ENCODE measurements around the gene FILIP1L.

FILIP1L gene

DNA sequence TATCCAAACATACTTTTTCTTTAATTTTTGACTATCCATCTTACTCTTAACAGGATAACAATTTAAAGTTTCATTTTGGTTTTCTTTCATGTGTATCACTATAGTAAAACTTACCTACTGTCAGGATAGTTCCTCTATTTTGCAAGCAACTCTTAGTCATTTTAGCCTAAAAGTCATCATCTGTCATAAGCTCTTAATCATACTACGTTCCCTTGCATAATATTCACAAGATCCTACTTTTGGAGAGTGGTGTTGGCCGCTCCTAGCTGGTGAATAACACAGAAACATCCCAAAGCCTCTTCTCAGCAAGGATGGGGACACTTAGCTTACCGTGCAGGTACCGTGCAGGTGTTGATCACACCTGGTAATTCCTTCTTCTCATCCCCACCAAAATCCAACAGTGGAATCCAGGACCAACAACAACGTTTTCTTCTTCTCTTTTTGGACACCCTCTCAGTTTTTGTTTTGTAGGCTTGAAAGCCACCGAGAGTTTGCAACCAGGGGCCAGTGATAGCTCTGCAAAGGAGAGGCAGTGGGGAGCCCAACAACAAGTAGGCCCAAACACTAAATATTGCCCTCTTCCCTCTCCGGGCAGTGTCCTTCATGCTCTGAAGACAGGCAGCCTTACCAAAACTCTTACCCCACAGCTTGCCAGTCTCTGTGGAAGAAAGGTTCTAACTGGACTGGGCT lies 433 bp downstream of the FILIP1L start:
- Mint-ChIP-seq H3K36me3 (peaks cover 2% of the 10 kb centered on the region), H3K9me3 (no peaks in the 10 kb centered on the region), H3K27ac (no peak overlapping the region), H3K4me1 (peaks cover 3% of the 10 kb centered on the region), H3K4me3 (no peak overlapping the region), H3K27me3 (no peaks in the 10 kb centered on the region)
- DNase-seq: no peak
- CTCF ChIA-PET: interaction anchor here (0.9 kb wide), 1 partner anchor 25 kb away, joined by 4 read pairs; no protein-coding TSS in a partner anchor

DNA sequence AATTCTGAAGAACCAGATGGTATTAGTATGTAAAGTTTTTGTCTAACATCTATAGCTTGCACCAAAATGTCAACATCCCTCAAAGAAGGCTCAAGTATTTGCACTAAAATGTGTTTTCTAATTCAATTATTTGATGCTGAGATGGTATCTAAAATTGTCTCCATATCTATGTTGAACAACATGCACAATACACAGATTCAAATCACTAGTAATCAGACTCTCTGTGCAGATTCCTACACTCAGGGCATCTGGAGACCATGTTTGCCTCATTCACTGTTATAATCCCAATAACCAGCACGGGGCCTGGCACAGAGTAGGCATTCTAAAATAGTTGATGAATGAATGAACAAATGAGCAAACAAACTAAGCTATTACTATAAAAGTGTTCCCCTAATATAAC lies 2.6 kb downstream of the FILIP1L start:
- Mint-ChIP-seq H3K4me3 (no peak overlapping the region), H3K36me3 (peaks cover 6% of the 10 kb centered on the region), H3K27me3 (no peaks in the 10 kb centered on the region), H3K27ac (no peak overlapping the region), H3K4me1 (peaks cover 6% of the 10 kb centered on the region), H3K9me3 (no peaks in the 10 kb centered on the region)
- CTCF ChIA-PET: no interaction called here
- no peak for DNase-seq

DNA sequence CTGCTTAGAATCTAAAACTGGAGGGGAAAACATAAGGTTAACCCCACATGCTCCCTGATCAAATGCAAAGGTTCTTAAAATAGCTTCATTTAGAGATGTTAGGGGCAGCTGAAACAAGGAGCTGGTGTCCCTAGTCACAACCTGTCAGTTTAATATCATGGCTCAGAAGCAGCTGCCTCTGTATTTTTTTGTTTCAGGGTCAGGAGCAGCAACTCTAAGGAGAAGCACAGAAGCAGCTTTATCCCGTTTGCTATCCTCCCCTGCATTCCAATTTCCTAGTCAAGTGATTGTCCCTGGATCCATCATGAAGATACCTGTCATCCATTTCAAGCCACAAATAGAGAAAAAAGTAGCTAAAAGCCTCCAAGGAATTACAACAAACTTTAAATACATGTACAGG lies 4.1 kb downstream of the FILIP1L start:
- CTCF ChIA-PET: interaction anchor here (1.3 to 2.7 kb wide), 2 partner anchors 20 to 41 kb away, joined by 3 to 9 read pairs; no protein-coding TSS in a partner anchor
- H3K36me3 Mint-ChIP-seq: peaks cover 17% of the 10 kb centered on the region
- H3K4me1 Mint-ChIP-seq: peaks cover 22% of the 10 kb centered on the region
- H3K4me3 Mint-ChIP-seq: no peak overlapping the region
- H3K27ac Mint-ChIP-seq: no peak overlapping the region
- H3K27me3 Mint-ChIP-seq: no peaks in the 10 kb centered on the region
- H3K9me3 Mint-ChIP-seq: no peaks in the 10 kb centered on the region
- DNase-seq: no peak

DNA sequence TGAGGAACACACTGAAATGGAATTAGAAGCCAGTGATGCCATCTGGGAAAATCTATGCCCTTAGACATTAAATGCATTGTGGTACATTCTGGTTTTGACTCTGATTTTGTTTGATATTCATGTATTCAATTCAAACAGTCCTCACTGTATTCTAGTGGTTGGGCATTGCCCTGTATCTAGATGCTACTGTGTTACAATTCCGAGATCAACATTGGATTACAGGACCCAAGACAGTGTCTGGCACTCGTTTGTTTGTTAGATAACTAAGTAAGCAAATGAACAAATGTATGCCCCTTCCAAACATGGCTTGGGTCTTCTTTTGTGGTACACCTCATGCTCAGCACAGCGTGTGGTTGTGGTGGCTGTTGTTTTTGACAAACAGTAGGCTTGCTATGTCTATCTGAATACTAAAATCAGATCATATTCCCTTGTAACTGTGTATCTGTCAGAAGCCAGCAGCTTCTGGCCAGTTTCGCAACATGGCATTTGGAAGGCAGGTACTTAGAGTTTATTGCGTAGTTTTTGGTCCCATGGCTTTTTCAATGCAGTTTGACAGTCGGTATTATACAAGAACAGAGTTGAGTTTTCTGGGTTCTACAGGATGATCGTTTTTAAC lies 5.7 kb downstream of the FILIP1L start:
- peaks cover 31% of the 10 kb centered on the region for H3K4me1 Mint-ChIP-seq
- no peaks in the 10 kb centered on the region for H3K9me3 Mint-ChIP-seq
- peaks cover 20% of the 10 kb centered on the region for H3K36me3 Mint-ChIP-seq
- no peak for DNase-seq
- no peak overlapping the region for H3K4me3 Mint-ChIP-seq
- no peaks in the 10 kb centered on the region for H3K27me3 Mint-ChIP-seq
- CTCF ChIA-PET: interaction anchor here (2.7 kb wide), 1 partner anchor 40 kb away, joined by 9 read pairs; no protein-coding TSS in a partner anchor
- no peak overlapping the region for H3K27ac Mint-ChIP-seq

DNA sequence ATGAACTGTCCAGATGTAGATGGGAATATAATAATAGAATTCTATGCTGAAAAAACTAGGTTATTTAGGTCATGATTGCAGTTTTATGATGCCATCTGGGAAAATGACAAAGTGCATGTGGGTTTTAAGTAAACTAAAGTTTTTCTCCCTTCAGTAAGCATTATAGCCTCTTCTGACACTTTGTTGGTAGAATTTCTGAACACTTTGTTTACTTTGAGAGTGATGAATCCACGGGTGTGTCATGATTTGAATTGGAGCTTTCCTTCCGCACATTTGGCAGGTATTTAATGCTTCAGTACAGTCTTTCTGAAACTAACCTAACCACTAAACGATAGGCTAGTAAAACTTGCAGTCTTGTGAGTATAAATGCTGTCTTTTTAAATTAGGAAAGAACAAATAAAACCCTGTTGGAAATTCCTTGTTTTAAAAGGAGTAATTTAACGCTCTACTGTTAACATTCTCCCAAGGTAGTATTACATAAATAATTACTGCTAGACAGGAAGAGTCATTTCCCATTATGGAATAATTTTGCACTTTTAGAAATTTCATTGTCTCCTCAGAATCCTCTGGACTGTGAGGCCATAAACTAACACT lies 7.0 kb downstream of the FILIP1L start:
- no peak overlapping the region for H3K4me3 Mint-ChIP-seq
- peaks cover 20% of the 10 kb centered on the region for H3K36me3 Mint-ChIP-seq
- no peaks in the 10 kb centered on the region for H3K9me3 Mint-ChIP-seq
- DNase-seq: no peak
- no peaks in the 10 kb centered on the region for H3K27me3 Mint-ChIP-seq
- H3K4me1 Mint-ChIP-seq: peaks cover 31% of the 10 kb centered on the region
- no peak overlapping the region for H3K27ac Mint-ChIP-seq
- CTCF ChIA-PET: interaction anchor here (3.7 kb wide), 1 partner anchor 16 kb away, joined by 18 read pairs; no protein-coding TSS in a partner anchor

DNA sequence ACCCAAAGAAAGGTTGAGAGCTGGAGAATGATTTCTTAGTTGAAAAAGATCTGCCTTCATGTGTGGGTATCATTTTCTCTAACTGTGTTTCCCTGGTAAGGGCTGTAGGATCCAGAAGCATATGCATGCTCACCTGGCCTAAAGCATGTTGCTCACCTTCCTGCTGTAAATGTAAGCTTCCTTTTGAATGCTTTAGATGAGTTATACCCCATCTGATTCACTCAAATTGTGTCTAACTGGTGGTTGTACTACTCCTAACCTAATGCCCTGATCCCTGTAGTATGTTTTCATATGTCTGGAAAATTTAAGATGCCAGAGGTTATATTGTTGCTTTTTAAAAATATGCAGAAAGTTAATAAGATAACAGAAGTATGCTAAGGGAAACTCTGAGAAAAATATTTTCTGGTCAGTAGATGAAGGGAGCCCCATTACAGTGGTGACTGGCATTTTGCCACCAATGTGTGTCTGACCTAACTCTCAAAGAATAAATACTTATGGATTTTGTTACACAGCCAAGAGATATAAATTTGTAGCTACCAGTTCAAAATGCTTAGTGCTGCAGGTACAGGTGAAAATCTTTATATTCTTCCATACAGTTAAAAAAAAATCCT lies 7.7 kb downstream of the FILIP1L start:
- DNase-seq: no peak
- Mint-ChIP-seq H3K9me3 (no peaks in the 10 kb centered on the region), H3K27me3 (no peaks in the 10 kb centered on the region), H3K4me1 (peaks cover 31% of the 10 kb centered on the region), H3K4me3 (no peak overlapping the region), H3K27ac (no peak overlapping the region), H3K36me3 (peaks cover 21% of the 10 kb centered on the region)
- CTCF ChIA-PET: interaction anchor here (1.4 to 3.7 kb wide), 2 partner anchors 16 to 148 kb away, joined by 3 to 18 read pairs; no protein-coding TSS in a partner anchor

DNA sequence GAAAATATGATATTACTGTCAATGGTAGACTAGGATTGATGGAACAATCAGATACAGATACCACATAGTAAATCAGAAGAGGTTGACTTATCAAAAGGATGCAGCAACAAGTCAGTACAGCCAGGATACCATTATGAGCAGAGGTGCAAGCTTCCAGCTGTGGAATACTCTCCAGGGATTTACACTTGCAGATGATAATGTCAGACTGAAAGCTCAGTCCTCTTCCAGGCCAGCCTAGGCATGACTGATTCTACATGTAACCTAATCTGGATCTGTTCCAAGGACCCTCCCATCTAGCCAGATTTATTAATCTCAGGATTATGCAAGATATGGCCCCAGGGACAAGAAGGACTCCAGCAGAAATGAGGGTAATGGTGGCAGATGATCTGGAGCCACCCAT lies 8.2 kb downstream of the FILIP1L start:
- Mint-ChIP-seq H3K9me3 (peaks cover 1% of the 10 kb centered on the region), H3K36me3 (peaks cover 22% of the 10 kb centered on the region), H3K4me3 (no peak overlapping the region), H3K27me3 (no peaks in the 10 kb centered on the region), H3K27ac (peak overlapping the region; percentile 71), H3K4me1 (peaks cover 31% of the 10 kb centered on the region)
- no peak for DNase-seq
- CTCF ChIA-PET: interaction anchor here (1.4 to 3.7 kb wide), 3 partner anchors 15 to 274 kb away, joined by 3 to 18 read pairs (median 5); no protein-coding TSS in a partner anchor

DNA sequence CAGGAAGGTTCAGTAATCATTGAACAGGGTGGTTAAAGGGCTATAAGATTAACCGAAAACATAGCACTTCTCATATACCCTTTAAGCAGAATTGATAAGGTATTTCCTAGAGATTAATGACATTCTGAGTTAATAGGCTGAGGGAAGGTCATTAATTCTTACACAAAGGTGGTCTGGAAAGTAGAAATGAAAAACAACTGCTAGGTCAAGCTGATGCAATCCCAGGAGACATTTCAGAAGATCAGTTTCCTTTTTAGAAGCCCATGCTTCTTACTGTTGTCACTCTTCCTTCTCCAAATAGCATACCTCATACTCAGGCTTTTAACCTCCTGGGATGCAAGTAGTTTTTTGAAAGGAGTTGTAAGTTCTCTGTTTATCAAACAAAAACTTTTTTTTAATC lies 8.8 kb downstream of the FILIP1L start:
- H3K27ac Mint-ChIP-seq: peak overlapping the region; percentile 71
- no peak for DNase-seq
- peaks cover 28% of the 10 kb centered on the region for H3K4me1 Mint-ChIP-seq
- CTCF ChIA-PET: interaction anchor here (0.7 to 3.7 kb wide), 6 partner anchors 10 to 274 kb away, joined by 3 to 18 read pairs (median 4); no protein-coding TSS in a partner anchor
- H3K36me3 Mint-ChIP-seq: peaks cover 23% of the 10 kb centered on the region
- no peaks in the 10 kb centered on the region for H3K27me3 Mint-ChIP-seq
- H3K9me3 Mint-ChIP-seq: peaks cover 1% of the 10 kb centered on the region
- H3K4me3 Mint-ChIP-seq: no peak overlapping the region

DNA sequence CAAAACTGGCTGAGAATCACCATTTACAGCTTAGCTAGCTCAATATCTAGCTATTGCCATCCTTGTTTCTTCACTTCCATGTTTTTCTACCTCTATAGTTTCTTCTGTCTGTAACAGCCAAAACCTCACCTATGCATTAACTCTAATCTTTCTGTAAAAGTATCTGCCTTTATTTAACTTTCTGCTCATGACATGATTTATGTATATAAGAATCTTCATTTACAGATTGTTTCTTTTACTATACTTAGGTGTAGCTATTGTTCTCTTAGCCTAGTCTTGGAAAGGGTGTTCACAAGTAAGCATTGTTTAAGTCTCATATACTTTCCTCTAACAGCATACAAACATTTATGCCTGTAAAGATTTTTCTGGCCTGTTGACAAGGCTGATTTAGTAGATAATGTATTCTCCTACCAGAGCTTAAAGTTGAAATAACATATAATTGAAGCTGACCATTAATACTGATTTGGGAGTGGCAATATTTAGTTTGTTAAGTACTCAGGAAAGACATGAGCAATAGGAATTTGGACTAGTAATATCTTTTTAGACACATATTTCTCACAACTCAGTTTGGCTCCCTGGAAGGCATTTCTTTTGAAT lies 9.4 kb downstream of the FILIP1L start:
- no peak overlapping the region for H3K27ac Mint-ChIP-seq
- H3K4me3 Mint-ChIP-seq: no peak overlapping the region

DNA sequence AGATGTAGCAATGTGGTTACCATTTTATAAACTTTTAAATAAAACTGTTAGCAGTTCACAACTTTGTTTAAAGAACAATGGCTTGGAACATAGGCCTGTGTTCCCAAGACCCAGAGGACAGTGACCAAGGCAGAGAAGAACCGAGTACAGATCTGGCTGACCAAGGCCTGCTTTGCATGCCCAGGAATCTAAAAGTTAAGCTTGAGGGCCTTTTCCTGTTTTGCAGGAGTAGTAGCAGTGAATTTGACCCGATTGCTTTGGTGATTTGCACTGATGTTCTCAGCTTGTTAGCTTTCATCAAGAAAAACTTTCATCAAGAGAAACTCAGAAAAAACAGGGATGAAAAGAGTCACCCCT lies 9.9 kb downstream of the FILIP1L start:
- peaks cover 23% of the 10 kb centered on the region for H3K36me3 Mint-ChIP-seq
- H3K4me1 Mint-ChIP-seq: peaks cover 28% of the 10 kb centered on the region
- H3K27ac Mint-ChIP-seq: peak overlapping the region; percentile 29

More for the DNA sequence above, 9.4 kb downstream of the FILIP1L start:
- H3K4me1 Mint-ChIP-seq: peaks cover 28% of the 10 kb centered on the region
- CTCF ChIA-PET: interaction anchor here (0.7 to 3.7 kb wide), 7 partner anchors 9 to 273 kb away, joined by 3 to 18 read pairs (median 5); no protein-coding TSS in a partner anchor
- peaks cover 23% of the 10 kb centered on the region for H3K36me3 Mint-ChIP-seq
- DNase-seq: no peak
- no peaks in the 10 kb centered on the region for H3K27me3 Mint-ChIP-seq
- peaks cover 1% of the 10 kb centered on the region for H3K9me3 Mint-ChIP-seq

DNA sequence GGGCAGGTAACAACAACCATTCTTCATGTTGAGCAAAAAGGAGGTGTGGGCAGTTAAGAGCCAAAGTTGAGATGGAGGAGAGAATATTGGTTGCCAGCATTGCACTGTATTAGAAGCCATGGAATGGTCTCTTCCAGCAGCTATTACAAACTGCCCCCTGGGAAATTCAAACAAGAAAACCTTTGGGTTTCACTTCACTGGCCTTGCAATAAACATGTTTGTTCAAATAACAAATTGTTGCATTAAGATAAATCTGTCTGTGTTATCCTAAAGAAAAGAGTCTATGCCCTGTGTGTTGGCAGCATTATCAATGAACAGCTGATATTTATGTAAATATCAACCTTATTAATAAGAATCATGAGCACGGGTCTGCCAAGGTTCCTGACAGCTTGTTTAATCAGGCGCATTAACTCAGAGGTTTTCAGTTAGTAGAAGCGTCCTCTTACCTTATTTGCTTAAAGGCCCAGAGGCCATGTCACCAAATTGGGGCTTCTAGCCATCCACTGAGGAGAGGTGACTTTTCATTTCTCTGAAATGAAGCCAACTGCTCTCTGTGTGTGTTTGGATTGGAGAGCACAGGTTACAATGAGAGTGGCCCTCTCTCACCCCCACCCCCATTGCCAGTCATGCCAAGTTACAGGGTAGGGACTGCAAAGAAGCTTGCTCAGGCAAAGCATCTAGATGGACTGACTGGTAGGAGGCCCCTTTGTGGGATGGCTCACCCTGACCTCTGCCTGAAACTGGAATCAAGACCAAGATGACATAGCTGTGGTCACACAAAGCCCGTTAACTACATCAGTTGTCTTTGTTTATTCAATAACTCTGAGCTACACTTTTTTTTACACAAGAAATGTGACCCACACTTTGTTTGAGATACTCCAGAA lies 10.5 kb downstream of the FILIP1L start:
- peak overlapping the region; percentile 26 for H3K27ac Mint-ChIP-seq
- peaks cover 21% of the 10 kb centered on the region for H3K36me3 Mint-ChIP-seq
- peaks cover 1% of the 10 kb centered on the region for H3K9me3 Mint-ChIP-seq
- H3K4me3 Mint-ChIP-seq: no peak overlapping the region
- DNase-seq: no peak
- peaks cover 28% of the 10 kb centered on the region for H3K4me1 Mint-ChIP-seq
- H3K27me3 Mint-ChIP-seq: no peaks in the 10 kb centered on the region
- CTCF ChIA-PET: interaction anchor here (0.9 to 3.7 kb wide), 4 partner anchors 8 to 150 kb away, joined by 3 to 18 read pairs (median 4); no protein-coding TSS in a partner anchor

More for the DNA sequence above, 9.9 kb downstream of the FILIP1L start:
- no peak for DNase-seq
- CTCF ChIA-PET: interaction anchor here (0.9 to 3.7 kb wide), 6 partner anchors 9 to 273 kb away, joined by 3 to 18 read pairs (median 5); no protein-coding TSS in a partner anchor
- Mint-ChIP-seq H3K4me3 (no peak overlapping the region), H3K9me3 (peaks cover 1% of the 10 kb centered on the region), H3K27me3 (no peaks in the 10 kb centered on the region)

DNA sequence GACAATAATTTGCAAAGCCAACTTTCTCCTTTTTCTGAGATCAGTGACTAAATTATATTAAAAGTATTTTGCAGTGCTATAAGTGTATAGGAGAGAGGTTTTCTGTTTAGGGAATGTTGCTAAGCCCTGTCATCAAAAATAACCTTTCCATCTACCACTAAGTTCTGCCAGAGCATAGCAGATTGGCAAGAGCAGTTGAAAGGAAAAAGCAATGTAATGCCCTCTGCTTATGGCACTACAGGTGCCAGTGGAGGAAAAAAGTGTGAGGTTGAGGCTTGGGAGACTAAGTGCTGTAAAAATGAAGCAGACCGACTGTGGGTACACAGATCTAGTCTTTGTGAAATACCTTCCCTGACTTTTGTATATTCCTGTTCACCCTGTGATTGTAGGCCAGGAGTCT lies 11.5 kb downstream of the FILIP1L start:
- CTCF ChIA-PET: no interaction called here
- H3K27ac Mint-ChIP-seq: peak overlapping the region; percentile 50
- H3K27me3 Mint-ChIP-seq: no peaks in the 10 kb centered on the region
- H3K9me3 Mint-ChIP-seq: peaks cover 1% of the 10 kb centered on the region
- no peak for DNase-seq
- H3K4me1 Mint-ChIP-seq: peaks cover 28% of the 10 kb centered on the region
- no peak overlapping the region for H3K4me3 Mint-ChIP-seq
- peaks cover 19% of the 10 kb centered on the region for H3K36me3 Mint-ChIP-seq

DNA sequence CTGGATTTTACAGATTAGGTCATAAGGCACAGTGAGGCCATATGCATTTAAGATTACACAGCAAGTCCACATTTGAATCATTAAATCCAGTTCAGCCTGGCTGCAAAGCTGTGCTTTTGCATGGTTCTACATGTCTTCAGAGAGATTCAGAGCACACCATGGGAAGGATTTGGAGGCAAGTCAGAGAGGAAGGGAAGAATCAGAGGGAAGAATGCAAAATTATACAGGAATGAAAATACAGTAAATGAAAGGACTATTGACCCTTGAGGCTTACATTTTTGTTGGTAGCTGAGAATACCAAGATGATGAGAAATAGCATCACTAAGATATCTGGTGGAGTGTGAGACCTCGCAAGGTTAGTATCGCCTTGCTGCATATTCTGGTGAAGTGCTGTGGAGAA lies 13.9 kb downstream of the FILIP1L start:
- peaks cover 7% of the 10 kb centered on the region for H3K36me3 Mint-ChIP-seq
- H3K4me3 Mint-ChIP-seq: no peak overlapping the region

More for the DNA sequence above, 13.9 kb downstream of the FILIP1L start:
- CTCF ChIA-PET: interaction anchor here (0.5 kb wide), 1 partner anchor 269 kb away, joined by 4 read pairs; no protein-coding TSS in a partner anchor
- Mint-ChIP-seq H3K27ac (no peak overlapping the region), H3K4me1 (peaks cover 20% of the 10 kb centered on the region), H3K27me3 (no peaks in the 10 kb centered on the region), H3K9me3 (peaks cover 1% of the 10 kb centered on the region)
- DNase-seq: no peak

All from activated naive CD4-positive, alpha-beta T cell treated with anti-CD3 and anti-CD28 coated beads, Interleukin-2, amount 10 ng/mL, durations not matched to agents 7 days and 5 days (primary cell).